Lower leg skin (tissue), 4 donors: ENCODE data around the gene NOTCH2. TPM values are rescaled to one million over a fixed set of nuclear protein-coding genes. Genes with fewer than 3 reads are reported as not detected.

Experiments
- DNase-seq, 2 donors: peaks; one replicate each; pipeline ENCODE4 v3.0.0-alpha.2; 2019; ENCODE audit warnings: low spot score in 2 of 2
- H3K4me3 ChIP-seq: fragments of 200-600 bp; sonication (generic); 2 replicates; pipeline ENCODE4 v1.5.1; 2017; ENCODE audit warnings: mild to moderate bottlenecking, low read depth; ENCODE audit not compliant: poor library complexity, severe bottlenecking
- POLR2A ChIP-seq, 2 donors: fragments of 450-650 bp; IDR thresholded peaks; one replicate each; pipeline ENCODE4 v1.6.1; 2016 to 2017; ENCODE audit warnings: antibody characterized with exemption in 2 of 2, mild to moderate bottlenecking in 1 of 2, moderate library complexity in 1 of 2
- WGBS, 2 donors: methylation state at CpG; one replicate each; pipeline ENCODE4 v1.1.5; 2018; 5-methylcytosine and 5-hydroxymethylcytosine counted together
- intact Hi-C: fragments of 100-400 bp; cut with DNase I; formaldehyde crosslinking; loops from one replicate; pipeline ENCODE4 v1.15.0; 2023; ENCODE audit warnings: low total_unique reads
- total RNA-seq, 4 donors: library from RNA; depleted of rRNA; stranded (reverse); fragments of >200 nt; gene quantifications; one replicate each; pipeline ENCODE4 v1.1.0, GENCODE V29; 2016
- TF ChIP-seq, protein P1 (sequence below), 3 donors: fragments of 450-650 bp; IDR thresholded peaks; one replicate each; pipeline ENCODE4 v1.5.1; 2016; ENCODE audit warnings: antibody characterized with exemption in 3 of 3, mild to moderate bottlenecking in 3 of 3, moderate library complexity in 2 of 3

Gene NOTCH2
- total RNA-seq, 4 donors from 2014 or later: 102 to 169 (median 132) TPM

DNA sequence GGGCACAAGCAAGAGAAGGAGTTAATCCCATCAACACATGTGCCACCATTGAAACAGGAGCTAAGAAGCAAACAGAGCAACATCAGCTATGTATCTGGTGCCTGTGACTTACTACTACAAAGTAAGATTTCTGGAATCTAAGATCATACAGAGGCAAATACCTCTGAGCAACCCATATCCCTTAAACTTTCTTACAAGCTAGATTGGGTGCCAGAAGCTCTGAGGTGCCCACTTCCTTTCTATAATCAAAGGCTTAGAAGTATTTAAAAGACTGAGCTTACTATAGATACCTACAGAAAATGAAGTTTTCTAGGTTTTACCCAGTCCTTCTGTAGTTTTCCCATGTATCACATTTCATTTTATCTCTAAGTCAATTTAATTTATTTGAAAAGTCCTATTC is 128.8 kb downstream of the NOTCH2 start:
- H3K4me3 ChIP-seq: no peak overlapping the region
- intact Hi-C loops: loop anchor here (10.0 kb wide), 1 partner anchor 196 kb away; no protein-coding TSS in a partner anchor
- DNase-seq: no peak
- TF ChIP-seq, protein P1, sequence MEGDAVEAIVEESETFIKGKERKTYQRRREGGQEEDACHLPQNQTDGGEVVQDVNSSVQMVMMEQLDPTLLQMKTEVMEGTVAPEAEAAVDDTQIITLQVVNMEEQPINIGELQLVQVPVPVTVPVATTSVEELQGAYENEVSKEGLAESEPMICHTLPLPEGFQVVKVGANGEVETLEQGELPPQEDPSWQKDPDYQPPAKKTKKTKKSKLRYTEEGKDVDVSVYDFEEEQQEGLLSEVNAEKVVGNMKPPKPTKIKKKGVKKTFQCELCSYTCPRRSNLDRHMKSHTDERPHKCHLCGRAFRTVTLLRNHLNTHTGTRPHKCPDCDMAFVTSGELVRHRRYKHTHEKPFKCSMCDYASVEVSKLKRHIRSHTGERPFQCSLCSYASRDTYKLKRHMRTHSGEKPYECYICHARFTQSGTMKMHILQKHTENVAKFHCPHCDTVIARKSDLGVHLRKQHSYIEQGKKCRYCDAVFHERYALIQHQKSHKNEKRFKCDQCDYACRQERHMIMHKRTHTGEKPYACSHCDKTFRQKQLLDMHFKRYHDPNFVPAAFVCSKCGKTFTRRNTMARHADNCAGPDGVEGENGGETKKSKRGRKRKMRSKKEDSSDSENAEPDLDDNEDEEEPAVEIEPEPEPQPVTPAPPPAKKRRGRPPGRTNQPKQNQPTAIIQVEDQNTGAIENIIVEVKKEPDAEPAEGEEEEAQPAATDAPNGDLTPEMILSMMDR (IDR thresholded peaks at IDR 0.05): no peak
- TF ChIP-seq POLR2A (IDR thresholded peaks at IDR 0.05): no peak

DNA sequence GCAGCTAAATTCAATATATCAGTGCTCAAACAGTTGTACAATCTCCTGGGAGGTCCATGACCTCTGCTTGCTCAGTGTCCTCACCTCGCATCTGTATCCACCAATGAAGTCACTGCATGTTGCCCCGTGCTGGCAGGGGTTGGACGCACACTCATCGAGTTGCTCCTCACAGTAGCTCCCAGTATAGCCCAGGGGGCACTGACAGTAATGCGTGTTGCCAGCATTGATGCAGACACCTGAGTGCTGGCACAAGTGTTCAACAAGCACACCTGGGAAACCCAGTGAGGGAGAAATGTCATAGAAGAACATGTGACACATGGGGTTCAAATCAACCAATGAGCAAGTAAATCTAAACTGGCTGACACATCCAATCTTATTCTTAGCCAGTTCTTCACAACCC is 132.3 kb downstream of the NOTCH2 start:
- intact Hi-C loops: no loop called here
- no peak for TF ChIP-seq POLR2A (IDR thresholded peaks at IDR 0.05)
- TF ChIP-seq, protein P1 (IDR thresholded peaks at IDR 0.05): no peak
- H3K4me3 ChIP-seq: no peak overlapping the region
- 87 to 96% methylated on average over 5 of the region's 5 CpGs for WGBS, 2 donors
- DNase-seq: no peak

DNA sequence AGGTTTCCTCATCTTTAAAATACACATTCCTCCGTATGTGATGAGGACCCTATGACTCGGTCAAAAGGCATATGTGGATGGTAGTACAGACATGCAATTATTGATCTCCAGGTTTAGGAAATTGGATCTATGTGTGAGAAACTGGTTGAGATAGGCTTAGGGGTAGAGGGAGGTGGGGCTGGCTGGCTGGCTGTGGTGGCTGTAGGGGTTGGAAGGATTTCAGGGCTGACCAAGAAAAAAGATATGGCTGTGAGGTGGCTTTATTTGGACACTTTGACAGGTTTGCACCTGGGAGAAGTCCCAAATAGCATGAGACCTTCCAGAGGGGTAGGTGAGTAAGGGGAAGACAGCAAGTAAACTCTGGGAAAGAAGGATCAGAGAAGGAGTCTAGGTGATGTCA is 133.5 kb downstream of the NOTCH2 start:
- 93 to 100% methylated on average over 2 of the region's 2 CpGs for WGBS, 2 donors
- intact Hi-C loops: no loop called here
- no peak for DNase-seq
- H3K4me3 ChIP-seq: no peak overlapping the region
- no peak for TF ChIP-seq POLR2A (IDR thresholded peaks at IDR 0.05)
- TF ChIP-seq, protein P1 (IDR thresholded peaks at IDR 0.05): no peak

- no peak overlapping the region for H3K4me3 ChIP-seq
- WGBS, 2 donors: 88 to 90% methylated on average over 1 of the region's 1 CpG
- DNase-seq: no peak
- TF ChIP-seq POLR2A (IDR thresholded peaks at IDR 0.05): no peak
- TF ChIP-seq, protein P1 (IDR thresholded peaks at IDR 0.05): no peak
- intact Hi-C loops: no loop called here
Observed at GRCh38 chr1:119935373-119935772, 134.1 kb downstream of the NOTCH2 start.

DNA sequence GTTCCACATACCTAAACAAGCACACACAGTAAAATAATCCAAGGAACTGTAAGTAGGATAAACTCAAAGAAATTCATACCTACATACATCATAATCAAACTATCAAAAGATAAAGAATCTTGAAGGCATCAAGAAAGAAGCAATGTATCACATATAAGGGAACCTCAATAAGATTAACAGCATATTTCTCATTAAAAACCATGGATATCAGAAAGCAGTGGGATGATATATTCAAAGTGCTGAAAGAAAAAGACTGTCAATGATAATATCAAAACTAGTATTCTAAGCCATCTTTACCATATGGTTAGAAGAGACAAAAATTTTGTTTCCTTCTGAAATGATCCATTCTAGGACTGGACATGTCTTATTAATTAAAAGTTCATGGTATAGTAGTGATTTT is 136.1 kb downstream of the NOTCH2 start:
- DNase-seq: no peak
- H3K4me3 ChIP-seq: no peak overlapping the region
- TF ChIP-seq, protein P1 (IDR thresholded peaks at IDR 0.05): no peak
- no peak for TF ChIP-seq POLR2A (IDR thresholded peaks at IDR 0.05)
- intact Hi-C loops: no loop called here

DNA sequence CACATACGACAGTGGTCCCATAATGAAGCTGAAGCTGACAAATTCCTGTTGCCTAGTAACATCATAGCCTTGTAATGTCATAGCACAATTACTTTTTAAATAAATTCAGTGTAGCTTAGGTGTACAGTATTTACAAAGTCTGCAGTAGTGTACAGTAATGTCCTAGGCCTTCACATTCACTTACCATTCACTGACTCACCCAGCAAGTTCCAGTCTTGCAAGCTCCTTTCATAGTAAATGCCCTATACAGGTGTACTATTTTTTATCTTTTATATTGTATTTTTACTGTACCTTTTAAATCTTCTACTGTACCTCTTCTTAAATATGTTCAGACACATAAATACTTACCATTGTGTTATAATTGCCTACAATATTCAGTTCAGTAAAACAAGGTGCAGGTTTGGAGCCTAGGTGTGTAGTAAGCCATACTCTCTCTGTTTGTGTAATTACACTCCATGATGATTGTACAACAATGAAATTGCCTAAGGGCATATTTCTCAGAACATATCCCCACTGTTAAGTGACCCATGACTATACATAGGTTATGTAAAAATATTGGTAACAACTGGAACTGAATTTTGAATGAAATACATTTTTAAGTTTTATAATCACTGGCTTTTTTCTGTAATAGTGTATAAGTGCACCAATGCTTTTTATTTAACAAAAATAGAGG is 139.7 kb downstream of the NOTCH2 start:
- intact Hi-C loops: no loop called here
- no peak for DNase-seq
- TF ChIP-seq, protein P1 (IDR thresholded peaks at IDR 0.05): no peak
- TF ChIP-seq POLR2A (IDR thresholded peaks at IDR 0.05): no peak
- no peak overlapping the region for H3K4me3 ChIP-seq
- WGBS, 2 donors: 97% methylated on average over 1 of the region's 1 CpG
